Fibroblast of the conjunctiva (primary cell): Measurements from ENCODE around the gene DVL1.
A peak's percentile ranks its signal among the peaks of the same experiment; 100 is the strongest.
"Not testable (repeated sequence)": the region's sequence is repeated elsewhere in the genome, so short reads cannot be mapped to it uniquely, and the experiment has no call there.

ENCODE experiments used
- DNase-seq: peaks from one replicate; pipeline ENCODE4 v3.0.0-alpha.2; 2010; ENCODE audit warnings: low read depth

Gene DVL1

GRCh38 chr1:1373051-1373814, 24.0 kb upstream of the DVL1 start:
- no peak for DNase-seq

GRCh38 chr1:1371746-1372711, 22.8 kb upstream of the DVL1 start:
- no peak for DNase-seq

GRCh38 chr1:1371364-1371745, 22.1 kb upstream of the DVL1 start:
- no peak for DNase-seq

GRCh38 chr1:1370771-1371300, 21.6 kb upstream of the DVL1 start:
- no peak for DNase-seq

GRCh38 chr1:1370094-1370493, 20.9 kb upstream of the DVL1 start:
- not testable (repeated sequence) for DNase-seq

- DNase-seq: no peak
Observed at GRCh38 chr1:1367315-1367714, 18.1 kb upstream of the DVL1 start.

- no peak for DNase-seq
Observed at GRCh38 chr1:1366699-1367066, 17.5 kb upstream of the DVL1 start.

GRCh38 chr1:1365875-1366698, 16.9 kb upstream of the DVL1 start:
- no peak for DNase-seq

GRCh38 chr1:1364266-1364665, 15.0 kb upstream of the DVL1 start:
- DNase-seq: no peak

GRCh38 chr1:1361982-1362423, 12.8 kb upstream of the DVL1 start:
- peak; percentile 64 for DNase-seq

- DNase-seq: no peak
Observed at GRCh38 chr1:1361233-1361981, 12.2 kb upstream of the DVL1 start.

GRCh38 chr1:1360506-1361169, 11.4 kb upstream of the DVL1 start:
- peak; percentile 81 for DNase-seq

GRCh38 chr1:1359664-1360468, 10.6 kb upstream of the DVL1 start:
- peak; percentile 63 for DNase-seq

GRCh38 chr1:1359308-1359663, 10.1 kb upstream of the DVL1 start:
- DNase-seq: peak; percentile 63

GRCh38 chr1:1358433-1359271, 9.4 kb upstream of the DVL1 start, which contains the start of gene MXRA8:
Gene MXRA8 (minus strand): TSS chr1:1358555. CDS start chr1:1358504, 51 bp downstream.
- peak; percentile 88 for DNase-seq

GRCh38 chr1:1357871-1358432, 8.7 kb upstream of the DVL1 start:
- no peak for DNase-seq

- DNase-seq: no peak
Observed at GRCh38 chr1:1356796-1357401, 7.7 kb upstream of the DVL1 start.

GRCh38 chr1:1356166-1356795, 7.1 kb upstream of the DVL1 start:
- DNase-seq: no peak
